Measurements from ENCODE around the gene OR5M10. TPM values are rescaled to one million over a fixed set of nuclear protein-coding genes. Genes with fewer than 3 reads are reported as not detected.

The OR5M10 gene
- total RNA-seq, 2 experiments from 2014 or later, result not detected

Other genes with a start within 250 kb of the OR5M10 start
- gene OR8K1, start 231.7 kb downstream of the OR5M10 start, total RNA-seq, result not detected
- not detected for gene OR8J1, start 223.4 kb downstream of the OR5M10 start, total RNA-seq
- gene OR8U1, start 202.1 kb downstream of the OR5M10 start, total RNA-seq, result not detected
- gene OR5AL1, start 165.0 kb downstream of the OR5M10 start, total RNA-seq, result not detected
- not detected for gene OR5M3, start 104.4 kb downstream of the OR5M10 start, total RNA-seq
- not detected for gene OR5M8, start 86.4 kb downstream of the OR5M10 start, total RNA-seq
- not detected for gene OR5M11, start 34.5 kb downstream of the OR5M10 start, total RNA-seq
- gene OR5M1, start 37.2 kb upstream of the OR5M10 start, total RNA-seq, result not detected
- not detected for gene OR5AP2, start 64.7 kb upstream of the OR5M10 start, total RNA-seq
- not detected for gene OR5AR1, start 86.0 kb upstream of the OR5M10 start, total RNA-seq
- not detected for gene OR9G1, start 121.4 kb upstream of the OR5M10 start, total RNA-seq
- not detected for gene OR9G4, start 171.0 kb upstream of the OR5M10 start, total RNA-seq

Measured in activated CD4-positive, alpha-beta memory T cell treated with anti-CD3 and anti-CD28 coated beads for 36 hours (primary cell).